SK-N-DZ (cell line): ENCODE results near the gene NIN.

Experiments
- DNase-seq: peaks from one replicate; pipeline ENCODE4 v3.0.0-alpha.2; 2015; ENCODE audit warnings: low spot score

NIN gene

DNA sequence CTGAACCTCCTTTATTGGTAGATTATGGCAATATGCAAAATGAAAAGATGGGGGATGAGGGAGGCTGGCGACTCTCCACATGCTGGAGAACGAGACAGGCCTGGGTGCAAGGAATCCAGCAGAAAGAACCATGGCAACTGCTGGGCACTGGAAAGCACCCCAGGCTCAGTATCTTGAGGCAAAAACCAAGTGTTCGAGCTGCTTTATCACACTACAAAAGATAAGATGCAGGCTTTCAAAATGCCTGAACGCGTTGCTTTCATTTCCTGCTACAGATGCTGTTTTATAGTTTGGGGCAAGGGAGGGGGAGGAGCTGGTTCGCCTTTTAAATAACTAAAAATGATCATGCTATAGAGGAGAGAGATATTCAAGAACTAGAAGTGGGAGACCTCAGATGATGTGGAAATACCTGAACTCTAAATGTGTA, 38.9 kb downstream of the NIN start:
- DNase-seq: no peak

GRCh38 chr14:50791201-50791600, 39.8 kb downstream of the NIN start:
- no peak for DNase-seq

DNA sequence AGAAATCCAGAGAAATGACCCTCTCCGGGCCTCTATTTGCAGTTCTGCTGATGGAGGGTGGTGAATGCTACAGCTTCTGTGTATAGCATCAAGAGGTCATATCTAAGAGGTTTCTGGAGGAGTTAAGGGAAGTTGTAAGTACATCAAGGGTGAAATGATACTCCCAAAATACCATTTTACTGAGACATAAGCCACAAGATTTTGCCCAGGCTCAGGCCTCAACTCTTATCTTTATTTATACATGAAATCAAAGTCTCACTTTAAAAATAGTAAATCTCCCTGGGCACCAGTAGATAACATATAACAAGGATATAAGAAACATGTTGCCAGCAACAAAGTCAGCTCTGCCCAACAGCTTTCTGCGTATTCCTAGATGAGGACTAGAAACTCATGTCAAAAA, 40.4 kb downstream of the NIN start:
- DNase-seq: no peak

DNA sequence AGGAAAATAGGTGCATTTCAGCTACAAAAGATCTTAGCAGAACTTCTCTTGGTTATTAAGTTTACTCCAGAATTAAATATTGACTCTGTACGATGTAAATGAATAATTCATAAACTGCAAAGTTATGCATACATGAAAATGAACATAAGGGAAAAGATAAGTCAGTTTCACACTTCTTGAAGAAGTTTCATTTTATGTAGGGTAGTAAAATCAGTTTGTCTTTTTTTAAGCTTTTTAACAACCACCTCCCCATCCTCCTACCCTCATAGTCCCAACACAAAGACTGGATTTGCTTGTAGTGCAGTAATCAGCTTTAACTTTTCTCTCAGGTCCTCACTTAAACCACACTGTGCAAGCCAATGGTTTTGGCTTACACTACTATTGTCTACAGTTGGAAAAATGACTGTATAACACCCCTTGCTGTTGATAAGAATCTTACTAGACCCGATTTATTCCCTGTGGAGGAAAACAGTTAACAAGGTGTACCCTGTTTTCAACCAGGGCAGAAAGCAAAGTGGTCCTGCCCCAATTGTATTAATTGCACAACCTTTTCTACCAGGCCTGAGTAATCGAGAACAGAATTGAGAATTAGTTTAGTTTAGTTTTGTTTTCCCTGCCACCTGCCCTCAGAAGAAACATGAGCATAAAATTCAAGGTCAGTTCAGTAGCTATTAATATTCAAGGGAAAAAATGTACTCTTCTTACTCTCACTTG, 44.1 kb downstream of the NIN start:
- DNase-seq: no peak

DNA sequence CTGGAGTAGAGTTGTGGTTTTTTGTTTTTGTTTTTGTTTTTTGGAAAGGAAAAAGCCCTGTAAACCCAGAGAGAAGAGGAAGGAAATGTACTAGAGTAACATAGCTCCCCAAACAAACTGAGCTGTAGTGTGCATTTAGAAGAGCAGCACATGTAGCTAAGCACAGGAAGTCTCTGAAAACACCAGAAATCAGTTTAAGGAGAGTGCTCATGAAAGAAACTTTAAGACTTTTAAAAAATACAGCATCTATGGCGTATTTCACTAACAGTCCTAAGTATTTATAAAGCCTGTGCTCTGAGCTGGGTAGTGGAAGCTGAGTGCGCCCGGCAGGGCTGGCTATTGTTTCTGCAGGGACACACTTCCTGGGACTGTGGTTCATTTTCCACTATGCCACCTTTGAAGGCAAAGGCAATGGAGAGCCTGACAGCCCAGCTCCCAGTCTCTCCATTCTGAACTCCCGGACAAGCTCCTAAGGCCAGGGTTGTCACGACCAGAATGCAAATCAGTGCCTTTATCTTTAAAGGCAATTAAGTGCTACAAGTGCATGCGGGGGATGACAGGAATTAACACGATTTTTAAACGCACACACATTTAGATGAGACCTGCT, 45.4 kb downstream of the NIN start:
- DNase-seq: no peak

DNA sequence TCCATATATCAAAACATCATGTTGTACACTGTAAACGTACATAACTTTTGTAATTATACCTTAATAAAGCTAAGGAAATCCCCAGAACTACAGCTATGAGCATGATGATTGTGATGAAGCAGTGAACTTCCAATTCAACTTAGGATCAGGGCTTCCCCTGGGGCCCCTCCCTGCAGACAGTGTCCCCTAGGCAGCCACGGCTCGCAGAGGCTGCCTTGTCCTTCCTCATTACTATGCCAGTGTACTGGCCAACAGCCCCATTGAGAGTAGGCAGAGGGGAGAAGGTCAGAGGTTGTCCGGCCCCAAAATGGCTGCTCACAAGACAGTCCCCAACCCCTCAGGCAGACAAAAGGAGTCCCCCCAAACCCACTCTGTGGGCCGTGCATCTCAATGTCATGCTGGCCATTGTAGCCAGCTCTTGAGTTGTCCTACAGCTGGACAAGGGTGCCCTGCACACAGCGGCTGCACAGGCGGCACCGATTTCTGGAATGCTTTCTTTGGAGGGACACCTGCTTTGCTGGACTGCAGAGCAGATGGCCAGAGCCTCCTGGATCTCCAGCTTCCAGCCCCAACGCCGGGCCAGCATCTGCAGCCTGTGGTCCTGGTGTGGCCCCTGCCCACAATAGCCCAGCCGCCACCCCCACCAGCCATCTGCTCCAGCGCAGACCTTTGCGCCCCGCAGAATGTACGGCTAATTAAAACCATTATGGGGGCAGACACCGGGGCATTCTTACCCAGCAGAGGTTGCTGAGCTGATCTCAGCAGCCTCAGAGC, 46.1 kb downstream of the NIN start:
- DNase-seq: peak; percentile 27

- DNase-seq: no peak
Measured at GRCh38 chr14:50783563-50783962, 47.4 kb downstream of the NIN start.

DNA sequence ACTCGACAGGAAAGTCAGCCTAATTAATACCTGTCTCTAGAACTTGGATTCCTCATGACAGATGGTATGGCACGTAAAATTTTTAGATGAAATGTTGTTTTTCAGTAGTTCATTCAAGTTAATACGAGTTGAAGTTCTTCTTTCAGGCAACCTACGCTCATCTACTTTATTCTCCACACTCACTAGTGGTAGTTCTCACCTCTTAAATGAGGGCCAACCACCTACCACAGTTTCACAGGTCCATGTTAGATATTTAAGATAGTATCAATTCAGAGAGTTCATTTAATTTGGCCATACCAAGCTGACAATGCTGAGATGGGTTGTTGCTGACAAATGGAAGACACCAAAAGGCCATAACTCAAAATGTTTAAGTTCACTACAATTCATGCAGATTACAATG, 50.6 kb downstream of the NIN start:
- DNase-seq: no peak

- no peak for DNase-seq
Measured at GRCh38 chr14:50778721-50779483, 52.1 kb downstream of the NIN start.

GRCh38 chr14:50776522-50776921, 54.4 kb downstream of the NIN start:
- DNase-seq: no peak

GRCh38 chr14:50775357-50775756, 55.6 kb downstream of the NIN start:
- DNase-seq: no peak

GRCh38 chr14:50774542-50775267, 56.3 kb downstream of the NIN start:
- DNase-seq: no peak

GRCh38 chr14:50773632-50774541, 57.1 kb downstream of the NIN start:
- DNase-seq: peak; percentile 21

DNA sequence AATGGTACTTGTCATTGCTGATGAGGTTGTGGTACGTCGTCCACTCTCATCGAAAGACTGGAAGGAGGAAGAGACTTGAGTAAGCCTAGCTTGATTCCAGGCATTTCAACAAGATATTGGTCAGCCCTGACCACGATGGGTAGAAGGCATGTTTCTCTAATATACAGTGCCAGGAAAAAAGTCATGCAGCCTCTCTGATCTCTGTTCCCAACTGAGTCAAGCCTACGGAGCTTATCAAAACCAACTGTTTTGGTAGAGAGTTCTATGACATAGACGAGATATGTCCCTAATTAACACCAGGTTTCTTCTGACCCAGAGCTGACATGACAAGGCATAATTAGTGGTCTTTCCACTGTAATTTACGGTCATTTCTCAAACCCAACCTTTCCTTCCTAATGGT, 58.5 kb downstream of the NIN start:
- DNase-seq: no peak

GRCh38 chr14:50770586-50770985, 60.4 kb downstream of the NIN start:
- no peak for DNase-seq

DNA sequence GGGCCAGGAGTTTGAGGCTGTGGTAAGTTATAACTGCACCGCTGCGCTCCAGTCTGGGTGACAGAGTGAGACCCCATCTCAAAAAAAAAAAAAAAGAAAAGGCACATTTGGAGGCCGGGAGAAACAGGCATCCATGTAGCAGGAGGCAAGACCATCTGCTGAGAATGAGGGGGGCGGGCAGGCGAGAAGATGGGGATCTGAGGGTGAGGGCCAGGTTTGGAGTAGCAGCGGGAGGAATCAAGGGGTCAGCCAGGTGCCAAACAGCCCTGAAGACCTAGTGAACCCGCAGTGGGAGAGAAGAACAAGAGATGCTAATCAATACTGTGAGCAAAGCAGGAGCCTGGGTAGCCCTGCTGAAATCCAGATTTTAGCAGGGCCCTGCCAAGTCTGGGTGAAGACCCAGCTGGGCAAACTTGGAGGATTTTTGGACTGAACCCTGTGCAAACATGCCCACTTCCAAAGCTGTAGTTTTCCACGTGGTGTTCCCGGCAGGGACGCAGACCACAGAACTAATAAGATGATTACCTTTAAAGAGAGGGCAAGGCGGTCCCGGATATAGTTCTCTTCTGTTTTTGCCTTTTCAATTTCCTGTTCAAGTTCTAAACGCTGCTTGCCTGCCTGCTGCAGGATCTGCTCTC, 61.0 kb downstream of the NIN start:
- no peak for DNase-seq

DNA sequence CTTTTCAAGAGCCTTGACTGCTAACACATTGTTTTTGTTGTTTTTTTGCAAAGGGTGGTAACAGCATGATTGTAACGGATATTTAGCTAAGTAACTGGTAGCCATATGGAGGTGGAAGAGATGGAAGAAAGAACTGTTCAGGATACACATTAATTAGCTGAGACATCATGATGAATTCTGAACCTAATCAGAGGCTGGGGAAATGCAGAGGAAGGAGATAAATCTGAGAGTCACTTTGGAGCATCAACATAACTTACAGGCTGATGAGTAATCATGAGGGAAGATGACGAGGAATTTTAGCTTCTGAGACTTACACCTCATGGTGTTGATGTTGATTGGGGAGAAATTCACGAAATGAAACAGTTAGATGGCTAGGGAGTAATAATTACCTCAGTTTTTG, 62.3 kb downstream of the NIN start:
- DNase-seq: no peak

DNA sequence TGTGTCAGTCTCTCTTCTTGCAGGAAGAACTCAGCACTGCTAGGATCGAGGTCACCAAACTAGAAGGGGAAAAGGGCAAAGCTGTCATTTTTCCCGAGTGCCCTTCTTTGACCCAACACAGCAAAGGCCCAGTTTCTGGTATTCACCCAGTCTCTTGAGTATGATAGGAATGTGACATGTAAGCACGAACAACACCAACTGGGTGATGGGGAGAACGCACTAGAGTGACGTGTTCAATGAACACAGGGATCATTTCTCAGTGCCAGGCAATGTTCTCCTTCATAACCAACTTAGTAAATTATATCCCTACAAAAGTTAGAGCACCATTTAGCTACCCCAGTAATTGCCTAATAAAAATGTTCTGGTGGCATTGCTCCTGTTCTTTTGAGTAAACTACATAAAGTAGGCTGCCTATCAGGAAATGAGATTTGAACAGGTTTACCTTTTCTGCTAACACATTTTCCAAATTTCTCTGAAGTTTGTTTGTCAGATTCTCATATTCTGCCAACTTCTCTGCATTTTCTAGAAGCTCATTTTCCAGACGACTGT, 64.5 kb downstream of the NIN start:
- DNase-seq: no peak

DNA sequence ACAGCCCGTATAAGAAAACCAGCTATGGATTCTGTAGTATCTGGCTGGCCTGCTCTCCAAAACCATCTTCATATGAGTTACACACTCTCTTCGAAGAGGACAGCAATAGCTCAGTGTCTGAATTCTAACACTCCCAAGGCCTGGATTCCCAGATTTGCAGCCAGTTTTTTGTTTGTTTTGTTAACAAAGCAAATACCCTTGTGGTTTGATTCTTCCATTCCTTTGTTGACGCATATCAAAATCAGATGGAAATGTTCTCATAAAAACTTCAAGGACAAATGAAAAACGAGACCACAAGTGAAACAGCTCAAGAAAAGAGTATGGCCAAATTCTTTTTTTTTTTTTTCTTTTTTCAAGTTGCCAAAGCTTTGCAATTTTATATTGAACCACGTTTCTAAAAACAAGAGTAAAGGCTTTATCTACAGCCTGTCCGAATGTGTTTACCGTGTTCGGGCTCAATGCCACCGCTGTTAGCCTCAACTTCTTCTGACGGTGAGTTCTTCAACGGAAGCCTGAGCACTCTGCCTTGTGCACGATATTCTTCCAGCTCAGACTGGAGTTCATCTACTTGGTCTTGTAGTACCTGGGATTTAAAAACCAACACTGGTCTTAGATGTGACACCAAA, 67.5 kb downstream of the NIN start:
- no peak for DNase-seq
